ENCODE results near the gene NMRK2. TPM values are rescaled to one million over a fixed set of nuclear protein-coding genes. Genes with fewer than 3 reads are reported as not detected.

The NMRK2 gene
- not detected in 2 replicates for polyA plus RNA-seq (2011; rRNA removed)
- not detected in 2 replicates for polyA plus RNA-seq (2012; cell fraction: cytosol; rRNA removed)
- not detected in 2 replicates for polyA plus RNA-seq (2012; cell fraction: nucleus; rRNA removed)
- polyA plus RNA-seq (2017; fragmentation: RNase III; extraction: RNeasy Plus Mini Kit Qiagen cat#74134 plus additional on column Dnase treatment), result not detected in 3 replicates
- polyA minus RNA-seq (2011; rRNA and poly(A)+ RNA removed), result not detected in 2 replicates

- ATAC-seq (no peak; a peak in 1 of 6 replicates), DNase-seq (ENCODE audit: low read depth in 1 of 2, low spot score in 1 of 2) (no peak), FAIRE-seq (no peak)
- 22% methylated on average over 12 of the region's 51 CpGs for WGBS (ENCODE audit: missing lambda C conversion rate)
- no peak within 1 kb of the TSS for H3K4me3 ChIP-seq
- no peaks in the 10 kb centered on the region for H3K9me3 ChIP-seq
- CTCF ChIA-PET, result interaction anchor here (0.7 kb wide), 1 partner anchor 67 kb away, joined by 3 read pairs; no protein-coding TSS in a partner anchor
- H3K4me1 ChIP-seq, result no peaks in the 10 kb centered on the region
- POLR2A ChIA-PET, result interaction anchor here (0.7 kb wide), 1 partner anchor 52 kb away, joined by 3 read pairs; the partner anchor contains the start of gene EEF2
- no peak within 1 kb of the TSS for H3K27ac ChIP-seq
- no peak within 1 kb of the TSS for H3K4me2 ChIP-seq
- TF ChIP-seq SREBF2 (IDR thresholded peaks at IDR 0.05) (no peak), USF2 (IDR thresholded peaks at IDR 0.05) (no peak), NFE2L2 (conservative IDR thresholded peaks at IDR 0.05; ENCODE audit: low read length) (no peak), SMC3 (IDR thresholded peaks at IDR 0.05) (no peak), ZC3H11A (IDR thresholded peaks at IDR 0.05) (no peak), KDM1A (IDR thresholded peaks at IDR 0.05; ENCODE audit: low read depth) (no peak), MAZ (IDR thresholded peaks at IDR 0.05; ENCODE audit: borderline replicate concordance, low read depth, low read length) (no peak), POLR2A (IDR thresholded peaks at IDR 0.05; ENCODE audit: low read length) (no peak), JUNB (IDR thresholded peaks at IDR 0.05) (no peak), CHD4 (IDR thresholded peaks at IDR 0.05; ENCODE audit: borderline replicate concordance) (no peak), BHLHE40 (IDR thresholded peaks at IDR 0.05; ENCODE audit: low read depth, low read length) (no peak)
- TF ChIP-seq, protein P1, sequence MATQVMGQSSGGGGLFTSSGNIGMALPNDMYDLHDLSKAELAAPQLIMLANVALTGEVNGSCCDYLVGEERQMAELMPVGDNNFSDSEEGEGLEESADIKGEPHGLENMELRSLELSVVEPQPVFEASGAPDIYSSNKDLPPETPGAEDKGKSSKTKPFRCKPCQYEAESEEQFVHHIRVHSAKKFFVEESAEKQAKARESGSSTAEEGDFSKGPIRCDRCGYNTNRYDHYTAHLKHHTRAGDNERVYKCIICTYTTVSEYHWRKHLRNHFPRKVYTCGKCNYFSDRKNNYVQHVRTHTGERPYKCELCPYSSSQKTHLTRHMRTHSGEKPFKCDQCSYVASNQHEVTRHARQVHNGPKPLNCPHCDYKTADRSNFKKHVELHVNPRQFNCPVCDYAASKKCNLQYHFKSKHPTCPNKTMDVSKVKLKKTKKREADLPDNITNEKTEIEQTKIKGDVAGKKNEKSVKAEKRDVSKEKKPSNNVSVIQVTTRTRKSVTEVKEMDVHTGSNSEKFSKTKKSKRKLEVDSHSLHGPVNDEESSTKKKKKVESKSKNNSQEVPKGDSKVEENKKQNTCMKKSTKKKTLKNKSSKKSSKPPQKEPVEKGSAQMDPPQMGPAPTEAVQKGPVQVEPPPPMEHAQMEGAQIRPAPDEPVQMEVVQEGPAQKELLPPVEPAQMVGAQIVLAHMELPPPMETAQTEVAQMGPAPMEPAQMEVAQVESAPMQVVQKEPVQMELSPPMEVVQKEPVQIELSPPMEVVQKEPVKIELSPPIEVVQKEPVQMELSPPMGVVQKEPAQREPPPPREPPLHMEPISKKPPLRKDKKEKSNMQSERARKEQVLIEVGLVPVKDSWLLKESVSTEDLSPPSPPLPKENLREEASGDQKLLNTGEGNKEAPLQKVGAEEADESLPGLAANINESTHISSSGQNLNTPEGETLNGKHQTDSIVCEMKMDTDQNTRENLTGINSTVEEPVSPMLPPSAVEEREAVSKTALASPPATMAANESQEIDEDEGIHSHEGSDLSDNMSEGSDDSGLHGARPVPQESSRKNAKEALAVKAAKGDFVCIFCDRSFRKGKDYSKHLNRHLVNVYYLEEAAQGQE (IDR thresholded peaks at IDR 0.05), result no peak
- TF ChIP-seq, protein P2, sequence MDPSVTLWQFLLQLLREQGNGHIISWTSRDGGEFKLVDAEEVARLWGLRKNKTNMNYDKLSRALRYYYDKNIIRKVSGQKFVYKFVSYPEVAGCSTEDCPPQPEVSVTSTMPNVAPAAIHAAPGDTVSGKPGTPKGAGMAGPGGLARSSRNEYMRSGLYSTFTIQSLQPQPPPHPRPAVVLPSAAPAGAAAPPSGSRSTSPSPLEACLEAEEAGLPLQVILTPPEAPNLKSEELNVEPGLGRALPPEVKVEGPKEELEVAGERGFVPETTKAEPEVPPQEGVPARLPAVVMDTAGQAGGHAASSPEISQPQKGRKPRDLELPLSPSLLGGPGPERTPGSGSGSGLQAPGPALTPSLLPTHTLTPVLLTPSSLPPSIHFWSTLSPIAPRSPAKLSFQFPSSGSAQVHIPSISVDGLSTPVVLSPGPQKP (IDR thresholded peaks at IDR 0.05; ENCODE audit: low read depth, low read length), result no peak
- TF ChIP-seq, protein P3, sequence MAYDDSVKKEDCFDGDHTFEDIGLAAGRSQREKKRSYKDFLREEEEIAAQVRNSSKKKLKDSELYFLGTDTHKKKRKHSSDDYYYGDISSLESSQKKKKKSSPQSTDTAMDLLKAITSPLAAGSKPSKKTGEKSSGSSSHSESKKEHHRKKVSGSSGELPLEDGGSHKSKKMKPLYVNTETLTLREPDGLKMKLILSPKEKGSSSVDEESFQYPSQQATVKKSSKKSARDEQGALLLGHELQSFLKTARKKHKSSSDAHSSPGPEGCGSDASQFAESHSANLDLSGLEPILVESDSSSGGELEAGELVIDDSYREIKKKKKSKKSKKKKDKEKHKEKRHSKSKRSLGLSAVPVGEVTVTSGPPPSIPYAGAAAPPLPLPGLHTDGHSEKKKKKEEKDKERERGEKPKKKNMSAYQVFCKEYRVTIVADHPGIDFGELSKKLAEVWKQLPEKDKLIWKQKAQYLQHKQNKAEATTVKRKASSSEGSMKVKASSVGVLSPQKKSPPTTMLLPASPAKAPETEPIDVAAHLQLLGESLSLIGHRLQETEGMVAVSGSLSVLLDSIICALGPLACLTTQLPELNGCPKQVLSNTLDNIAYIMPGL (CRISPR knock-in tag; IDR thresholded peaks at IDR 0.05; ENCODE audit: borderline replicate concordance), result no peak
These were observed at the start of gene NMRK2 for GRCh38 chr19:3932931-3933810. Gene NMRK2 (plus strand): TSS chr19:3933069. CDS start chr19:3933672, 603 bp downstream.

DNA sequence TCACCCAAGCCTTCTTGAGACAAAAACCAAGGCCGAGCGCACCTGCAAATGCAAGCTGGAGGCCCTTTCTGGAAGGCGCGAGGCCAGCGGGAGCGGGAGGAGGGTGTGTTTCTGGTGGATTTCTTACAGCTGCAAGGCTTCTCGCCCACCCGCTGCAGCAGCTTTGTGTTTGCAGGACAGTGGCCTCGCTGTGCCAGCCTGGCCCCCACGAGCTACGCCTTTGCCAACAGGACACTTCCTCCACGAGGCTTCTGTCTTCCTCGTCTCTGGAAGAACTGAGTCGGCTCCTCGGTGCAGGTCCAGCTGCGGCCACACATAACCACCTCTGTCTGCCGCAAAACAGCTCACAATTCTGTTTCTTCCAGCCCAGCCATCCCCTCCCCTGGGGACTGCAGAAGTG, 42.3 kb upstream of the NMRK2 start:
- DNase-seq (ENCODE audit: low read depth in 1 of 2, low spot score in 1 of 2), result no peak
- CTCF ChIA-PET, result interaction anchor here (0.9 to 1.7 kb wide), 2 partner anchors 21 to 27 kb away, joined by 3 to 4 read pairs; no protein-coding TSS in a partner anchor
- POLR2A ChIA-PET, result no interaction called here
- Histone ChIP-seq H3K4me2 (no peak overlapping the region), H3K9me3 (no peaks in the 10 kb centered on the region), H3K4me3 (no peak overlapping the region), H3K27ac (no peak overlapping the region), H3K4me1 (no peaks in the 10 kb centered on the region)
- no peak for ATAC-seq
- 80% methylated on average over 17 of the region's 17 CpGs for WGBS (ENCODE audit: missing lambda C conversion rate)
- FAIRE-seq, result no peak
- TF ChIP-seq BCL3 (IDR thresholded peaks at IDR 0.05), result no peak
- TF ChIP-seq CBX8 (IDR thresholded peaks at IDR 0.05), result no peak
- no peak for TF ChIP-seq NFE2L2 (conservative IDR thresholded peaks at IDR 0.05; ENCODE audit: low read length)
- no peak for TF ChIP-seq ZNF302 (CRISPR knock-in tag; IDR thresholded peaks at IDR 0.05)
- no peak for TF ChIP-seq RFX5 (IDR thresholded peaks at IDR 0.05)
